Muscle layer of duodenum (tissue), 2 donors: ENCODE data around the gene DAPK2.

Source experiments
- H3K27ac ChIP-seq: one replicate; pipeline ENCODE4 v1.7.0; 2013; ENCODE audit warnings: mild to moderate bottlenecking, low read length
- H3K27me3 ChIP-seq: one replicate; pipeline ENCODE4 v1.7.0; 2013; ENCODE audit warnings: low read depth, mild to moderate bottlenecking, control low read depth, low read length
- H3K36me3 ChIP-seq, 2 donors: one replicate each; pipeline ENCODE4 v1.7.0; 2013; ENCODE audit warnings: low read length in 2 of 2, control low read depth in 1 of 2, mild to moderate bottlenecking in 1 of 2; ENCODE audit not compliant: insufficient read depth in 2 of 2, control insufficient read depth in 1 of 2
- H3K4me1 ChIP-seq, 2 donors: one replicate each; pipeline ENCODE4 v1.7.0; 2013; ENCODE audit warnings: low read length in 2 of 2, mild to moderate bottlenecking in 2 of 2, control low read depth in 1 of 2, moderate library complexity in 1 of 2; ENCODE audit not compliant: insufficient read depth in 2 of 2, control insufficient read depth in 1 of 2
- H3K4me3 ChIP-seq, 2 donors: one replicate each; pipeline ENCODE4 v1.7.0; 2013; ENCODE audit warnings: low read length in 2 of 2, low read depth in 1 of 2, mild to moderate bottlenecking in 1 of 2
- H3K9me3 ChIP-seq, 2 donors: one replicate each; pipeline ENCODE4 v1.7.0; 2013; ENCODE audit warnings: low read length in 2 of 2, control low read depth in 1 of 2, mild to moderate bottlenecking in 1 of 2; ENCODE audit not compliant: control insufficient read depth in 1 of 2
- donor health status: healthy.

The DAPK2 gene

GRCh38 chr15:63992300-63992699 lies 54.0 kb downstream of the DAPK2 start:
- no peaks in the 10 kb centered on the region for H3K27me3 ChIP-seq
- H3K27ac ChIP-seq, result no peak overlapping the region
- peaks cover 7 to 16% of the 10 kb centered on the region in 2 donors for H3K4me1 ChIP-seq

GRCh38 chr15:63991706-63992105 lies 54.6 kb downstream of the DAPK2 start:
- Histone ChIP-seq H3K27me3 (no peaks in the 10 kb centered on the region), H3K36me3 (no peaks in the 10 kb centered on the region), H3K9me3 (no peaks in the 10 kb centered on the region), H3K4me1 (peaks cover 7 to 16% of the 10 kb centered on the region in 2 donors), H3K27ac (no peak overlapping the region), H3K4me3 (no peak overlapping the region)

More at GRCh38 chr15:63992300-63992699, 54.0 kb downstream of the DAPK2 start:
- Histone ChIP-seq H3K4me3 (no peak overlapping the region), H3K9me3 (no peaks in the 10 kb centered on the region), H3K36me3 (no peaks in the 10 kb centered on the region)

- Histone ChIP-seq H3K27me3 (no peaks in the 10 kb centered on the region), H3K4me1 (peaks cover 7 to 22% of the 10 kb centered on the region in 2 donors), H3K36me3 (no peaks in the 10 kb centered on the region), H3K27ac (no peak overlapping the region), H3K4me3 (no peak overlapping the region), H3K9me3 (no peaks in the 10 kb centered on the region)
Observed at GRCh38 chr15:63990454-63990853, 55.8 kb downstream of the DAPK2 start.

GRCh38 chr15:63987796-63988378 lies 58.4 kb downstream of the DAPK2 start:
- Histone ChIP-seq H3K4me1 (peaks cover 9 to 26% of the 10 kb centered on the region in 2 donors), H3K27ac (no peak overlapping the region)

GRCh38 chr15:63986751-63987341 lies 59.4 kb downstream of the DAPK2 start:
- peaks cover 3 to 21% of the 10 kb centered on the region in 2 donors for H3K4me1 ChIP-seq
- H3K36me3 ChIP-seq, result no peaks in the 10 kb centered on the region
- H3K4me3 ChIP-seq, result no peak overlapping the region
- no peaks in the 10 kb centered on the region for H3K27me3 ChIP-seq
- no peaks in the 10 kb centered on the region for H3K9me3 ChIP-seq
- H3K27ac ChIP-seq, result no peak overlapping the region

More at GRCh38 chr15:63987796-63988378, 58.4 kb downstream of the DAPK2 start:
- Histone ChIP-seq H3K36me3 (no peaks in the 10 kb centered on the region), H3K27me3 (no peaks in the 10 kb centered on the region), H3K9me3 (no peaks in the 10 kb centered on the region), H3K4me3 (no peak overlapping the region)

GRCh38 chr15:63986185-63986680 lies 60.1 kb downstream of the DAPK2 start:
- H3K9me3 ChIP-seq, result no peaks in the 10 kb centered on the region
- no peak overlapping the region for H3K4me3 ChIP-seq
- no peaks in the 10 kb centered on the region for H3K27me3 ChIP-seq
- H3K4me1 ChIP-seq, result peaks cover 2 to 18% of the 10 kb centered on the region in 2 donors
- H3K36me3 ChIP-seq, result no peaks in the 10 kb centered on the region
- no peak overlapping the region for H3K27ac ChIP-seq

- H3K9me3 ChIP-seq, result no peaks in the 10 kb centered on the region
- no peak overlapping the region for H3K4me3 ChIP-seq
- no peak overlapping the region for H3K27ac ChIP-seq
- peaks cover 2 to 12% of the 10 kb centered on the region in 2 donors for H3K4me1 ChIP-seq
- H3K36me3 ChIP-seq, result no peaks in the 10 kb centered on the region
- H3K27me3 ChIP-seq, result no peaks in the 10 kb centered on the region
Observed at GRCh38 chr15:63985221-63986184, 60.8 kb downstream of the DAPK2 start.

- Histone ChIP-seq H3K4me3 (no peak overlapping the region), H3K27me3 (no peaks in the 10 kb centered on the region), H3K36me3 (no peaks in the 10 kb centered on the region), H3K27ac (no peak overlapping the region), H3K4me1 (peaks cover 3 to 11% of the 10 kb centered on the region in 2 donors), H3K9me3 (no peaks in the 10 kb centered on the region)
Observed at GRCh38 chr15:63984331-63984730, 62.0 kb downstream of the DAPK2 start.

- no peaks in the 10 kb centered on the region for H3K27me3 ChIP-seq
- no peak overlapping the region for H3K27ac ChIP-seq
- H3K4me3 ChIP-seq, result no peak overlapping the region
- H3K36me3 ChIP-seq, result no peaks in the 10 kb centered on the region
- H3K4me1 ChIP-seq, result peaks cover 9 to 23% of the 10 kb centered on the region in 2 donors
- H3K9me3 ChIP-seq, result no peaks in the 10 kb centered on the region
Observed at GRCh38 chr15:63983061-63983711, 63.1 kb downstream of the DAPK2 start.

GRCh38 chr15:63982381-63982854 lies 63.9 kb downstream of the DAPK2 start:
- H3K4me3 ChIP-seq, result no peak overlapping the region
- no peaks in the 10 kb centered on the region for H3K9me3 ChIP-seq
- H3K27me3 ChIP-seq, result no peaks in the 10 kb centered on the region
- peaks cover 9 to 24% of the 10 kb centered on the region in 2 donors for H3K4me1 ChIP-seq
- H3K27ac ChIP-seq, result no peak overlapping the region
- no peaks in the 10 kb centered on the region for H3K36me3 ChIP-seq
